Neutrophil (primary cell): ENCODE measurements around the gene TMEM214.
A peak's percentile ranks its signal among the peaks of the same experiment; 100 is the strongest.

Source experiments
- H3K27ac ChIP-seq: fragments of 200-600 bp; sonication (generic); 2 replicates; pipeline ENCODE4 v1.5.1; 2016; ENCODE audit warnings: mild to moderate bottlenecking, moderate library complexity
- H3K27me3 ChIP-seq: fragments of 200-600 bp; sonication (generic); 2 replicates; pipeline ENCODE4 v1.6.0; 2016; ENCODE audit warnings: mild to moderate bottlenecking
- H3K36me3 ChIP-seq: fragments of 200-600 bp; sonication (generic); 2 replicates; pipeline ENCODE4 v1.5.1; 2017
- H3K4me1 ChIP-seq, 2 experiments: fragments of 200-600 bp in 1 of 2; sonication (generic) in 1 of 2; 1 replicate in 1 of 2; 2 replicates in 1 of 2; pipeline versions ENCODE4 v1.5.1 to v1.6.1; 2013 to 2016; ENCODE audit warnings: low read depth in 1 of 2, low read length in 1 of 2, mild to moderate bottlenecking in 1 of 2, moderate library complexity in 1 of 2; ENCODE audit not compliant: control insufficient read depth in 1 of 2, insufficient read depth in 1 of 2
- H3K4me3 ChIP-seq, 2 experiments: fragments of 200-600 bp in 1 of 2; sonication (generic) in 1 of 2; 1 replicate in 1 of 2; 2 replicates in 1 of 2; pipeline ENCODE4 v1.5.1; 2013 to 2016; ENCODE audit warnings: low read depth in 1 of 2, low read length in 1 of 2, mild to moderate bottlenecking in 1 of 2, moderate library complexity in 1 of 2
- H3K9me3 ChIP-seq: fragments of 200-600 bp; sonication (generic); 2 replicates; pipeline ENCODE4 v1.5.1; 2016
- TF ChIP-seq, protein P1 (sequence below): fragments of 200-600 bp; sonication (generic); IDR thresholded peaks from 2 replicates; pipeline ENCODE4 v1.5.1; 2016; ENCODE audit warnings: antibody characterized with exemption

Gene TMEM214, protein sequence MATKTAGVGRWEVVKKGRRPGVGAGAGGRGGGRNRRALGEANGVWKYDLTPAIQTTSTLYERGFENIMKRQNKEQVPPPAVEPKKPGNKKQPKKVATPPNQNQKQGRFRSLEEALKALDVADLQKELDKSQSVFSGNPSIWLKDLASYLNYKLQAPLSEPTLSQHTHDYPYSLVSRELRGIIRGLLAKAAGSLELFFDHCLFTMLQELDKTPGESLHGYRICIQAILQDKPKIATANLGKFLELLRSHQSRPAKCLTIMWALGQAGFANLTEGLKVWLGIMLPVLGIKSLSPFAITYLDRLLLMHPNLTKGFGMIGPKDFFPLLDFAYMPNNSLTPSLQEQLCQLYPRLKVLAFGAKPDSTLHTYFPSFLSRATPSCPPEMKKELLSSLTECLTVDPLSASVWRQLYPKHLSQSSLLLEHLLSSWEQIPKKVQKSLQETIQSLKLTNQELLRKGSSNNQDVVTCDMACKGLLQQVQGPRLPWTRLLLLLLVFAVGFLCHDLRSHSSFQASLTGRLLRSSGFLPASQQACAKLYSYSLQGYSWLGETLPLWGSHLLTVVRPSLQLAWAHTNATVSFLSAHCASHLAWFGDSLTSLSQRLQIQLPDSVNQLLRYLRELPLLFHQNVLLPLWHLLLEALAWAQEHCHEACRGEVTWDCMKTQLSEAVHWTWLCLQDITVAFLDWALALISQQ

DNA sequence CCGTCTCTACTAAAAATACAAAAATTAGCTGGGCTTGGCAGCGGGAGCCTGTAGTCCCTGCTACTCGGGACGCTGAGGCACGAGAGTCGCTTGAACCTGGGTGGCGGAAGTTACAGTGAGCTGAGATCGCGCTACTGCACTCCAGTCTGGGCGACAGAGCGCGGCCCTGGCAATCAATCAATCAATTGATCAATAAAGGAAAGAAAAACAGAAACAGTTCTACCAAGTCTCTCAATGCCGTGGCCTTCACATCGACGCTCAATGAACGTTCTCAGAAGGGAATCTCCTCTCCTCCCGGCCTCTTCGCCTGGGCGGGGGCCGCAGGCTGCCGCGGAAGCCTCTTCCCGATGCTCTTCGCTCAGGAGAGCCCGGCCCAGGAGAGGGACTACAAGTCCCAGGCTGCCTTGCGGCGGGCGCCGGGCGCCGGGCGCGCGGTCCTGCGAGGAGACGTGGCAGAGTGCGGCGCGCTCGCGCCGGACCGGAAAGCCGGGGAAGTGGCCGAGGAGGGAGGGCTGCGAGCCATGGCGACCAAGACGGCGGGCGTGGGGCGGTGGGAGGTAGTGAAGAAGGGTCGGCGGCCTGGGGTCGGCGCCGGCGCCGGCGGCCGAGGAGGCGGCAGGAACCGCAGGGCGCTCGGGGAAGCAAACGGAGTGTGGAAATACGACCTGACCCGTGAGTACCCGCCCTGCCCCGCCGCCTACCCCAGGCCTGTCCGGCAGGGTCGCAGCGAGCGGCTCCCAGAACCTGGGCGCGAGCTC, at the start of gene TMEM214:
Gene TMEM214, plus strand, starts transcription at position 471 of the 758 bp plus-strand sequence. Its CDS starts 51 bp downstream, at position 522.
- TF ChIP-seq, protein P1, sequence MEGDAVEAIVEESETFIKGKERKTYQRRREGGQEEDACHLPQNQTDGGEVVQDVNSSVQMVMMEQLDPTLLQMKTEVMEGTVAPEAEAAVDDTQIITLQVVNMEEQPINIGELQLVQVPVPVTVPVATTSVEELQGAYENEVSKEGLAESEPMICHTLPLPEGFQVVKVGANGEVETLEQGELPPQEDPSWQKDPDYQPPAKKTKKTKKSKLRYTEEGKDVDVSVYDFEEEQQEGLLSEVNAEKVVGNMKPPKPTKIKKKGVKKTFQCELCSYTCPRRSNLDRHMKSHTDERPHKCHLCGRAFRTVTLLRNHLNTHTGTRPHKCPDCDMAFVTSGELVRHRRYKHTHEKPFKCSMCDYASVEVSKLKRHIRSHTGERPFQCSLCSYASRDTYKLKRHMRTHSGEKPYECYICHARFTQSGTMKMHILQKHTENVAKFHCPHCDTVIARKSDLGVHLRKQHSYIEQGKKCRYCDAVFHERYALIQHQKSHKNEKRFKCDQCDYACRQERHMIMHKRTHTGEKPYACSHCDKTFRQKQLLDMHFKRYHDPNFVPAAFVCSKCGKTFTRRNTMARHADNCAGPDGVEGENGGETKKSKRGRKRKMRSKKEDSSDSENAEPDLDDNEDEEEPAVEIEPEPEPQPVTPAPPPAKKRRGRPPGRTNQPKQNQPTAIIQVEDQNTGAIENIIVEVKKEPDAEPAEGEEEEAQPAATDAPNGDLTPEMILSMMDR: peak; percentile 19
- H3K27ac ChIP-seq: peak within 1 kb of the TSS; percentile 56
- peaks cover 18 to 19% of the 10 kb centered on the region in 2 experiments for H3K4me1 ChIP-seq
- H3K36me3 ChIP-seq: peaks cover 30% of the 10 kb centered on the region
- no peaks in the 10 kb centered on the region for H3K27me3 ChIP-seq
- H3K4me3 ChIP-seq: peak within 1 kb of the TSS; percentile 75 to 83
- no peaks in the 10 kb centered on the region for H3K9me3 ChIP-seq

DNA sequence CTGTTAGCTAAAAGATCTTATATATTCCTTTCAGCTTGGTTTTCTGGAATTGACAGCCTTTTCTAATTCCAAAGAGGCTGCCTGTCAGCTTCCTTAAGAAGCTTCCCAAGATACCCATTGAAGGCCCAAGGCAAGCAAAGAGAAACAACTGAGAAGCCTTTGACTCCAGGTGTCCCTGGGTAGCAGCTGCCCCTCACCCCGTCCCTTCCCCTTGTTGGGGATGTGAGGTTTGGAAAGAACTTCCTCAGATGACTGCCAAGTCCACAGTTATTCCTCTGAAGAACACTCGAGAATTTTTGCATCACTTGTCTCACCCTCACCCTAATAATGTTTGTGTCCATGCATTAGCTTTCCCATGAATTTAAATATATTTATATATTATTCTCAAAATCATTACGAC, 49.0 kb upstream of the TMEM214 start:
- H3K27me3 ChIP-seq: peaks cover 3% of the 10 kb centered on the region
- no peaks in the 10 kb centered on the region for H3K36me3 ChIP-seq
- H3K27ac ChIP-seq: no peak overlapping the region
- no peaks in the 10 kb centered on the region for H3K4me1 ChIP-seq
- TF ChIP-seq, protein P1: no peak
- no peak overlapping the region for H3K4me3 ChIP-seq
- H3K9me3 ChIP-seq: no peaks in the 10 kb centered on the region

DNA sequence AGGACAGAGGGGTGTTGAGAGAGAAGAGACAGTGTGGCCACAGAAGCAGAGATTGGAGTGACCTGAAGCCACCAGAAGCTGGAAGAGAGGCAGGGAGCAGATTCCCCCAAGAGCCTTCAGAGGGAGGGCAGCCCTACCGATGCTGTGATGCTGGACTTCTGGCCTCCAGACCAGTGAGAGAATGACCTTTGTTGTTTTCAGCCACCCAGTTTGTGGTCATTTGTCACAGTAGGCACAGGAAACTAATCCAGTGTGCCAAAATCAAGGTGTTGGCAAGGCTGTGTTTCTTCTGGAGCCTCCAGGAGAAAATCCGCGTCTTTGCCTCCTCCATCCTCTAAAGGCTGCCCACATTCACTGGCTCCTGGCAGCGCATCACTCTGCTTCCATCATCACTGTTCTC, 47.0 kb upstream of the TMEM214 start:
- Histone ChIP-seq H3K27ac (no peak overlapping the region), H3K4me1 (no peaks in the 10 kb centered on the region), H3K4me3 (no peak overlapping the region), H3K27me3 (peaks cover 21% of the 10 kb centered on the region), H3K9me3 (no peaks in the 10 kb centered on the region), H3K36me3 (no peaks in the 10 kb centered on the region)
- TF ChIP-seq, protein P1: no peak

DNA sequence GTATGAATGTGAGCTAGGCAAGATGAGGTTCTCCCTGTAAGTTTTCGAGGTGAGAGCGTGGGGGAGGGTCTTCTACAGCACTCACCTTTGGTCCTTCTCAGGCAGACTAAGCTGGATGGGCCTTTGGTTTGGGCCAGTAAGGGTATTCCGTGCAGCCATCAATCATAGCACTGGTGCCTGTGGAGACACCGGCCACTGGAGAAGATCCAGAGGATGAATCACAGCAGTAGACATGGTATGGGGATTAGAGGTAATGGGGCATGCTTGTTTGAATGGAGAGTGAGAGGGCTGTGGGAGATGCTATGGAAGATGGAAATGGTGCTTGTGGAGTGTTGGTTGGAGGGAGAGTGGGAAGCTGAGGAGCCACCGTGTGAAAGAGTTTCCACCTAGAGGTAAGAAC, 46.2 kb upstream of the TMEM214 start:
- Histone ChIP-seq H3K4me1 (no peaks in the 10 kb centered on the region), H3K9me3 (no peaks in the 10 kb centered on the region), H3K36me3 (no peaks in the 10 kb centered on the region), H3K27me3 (peaks cover 23% of the 10 kb centered on the region), H3K4me3 (no peak overlapping the region), H3K27ac (no peak overlapping the region)
- TF ChIP-seq, protein P1: no peak

DNA sequence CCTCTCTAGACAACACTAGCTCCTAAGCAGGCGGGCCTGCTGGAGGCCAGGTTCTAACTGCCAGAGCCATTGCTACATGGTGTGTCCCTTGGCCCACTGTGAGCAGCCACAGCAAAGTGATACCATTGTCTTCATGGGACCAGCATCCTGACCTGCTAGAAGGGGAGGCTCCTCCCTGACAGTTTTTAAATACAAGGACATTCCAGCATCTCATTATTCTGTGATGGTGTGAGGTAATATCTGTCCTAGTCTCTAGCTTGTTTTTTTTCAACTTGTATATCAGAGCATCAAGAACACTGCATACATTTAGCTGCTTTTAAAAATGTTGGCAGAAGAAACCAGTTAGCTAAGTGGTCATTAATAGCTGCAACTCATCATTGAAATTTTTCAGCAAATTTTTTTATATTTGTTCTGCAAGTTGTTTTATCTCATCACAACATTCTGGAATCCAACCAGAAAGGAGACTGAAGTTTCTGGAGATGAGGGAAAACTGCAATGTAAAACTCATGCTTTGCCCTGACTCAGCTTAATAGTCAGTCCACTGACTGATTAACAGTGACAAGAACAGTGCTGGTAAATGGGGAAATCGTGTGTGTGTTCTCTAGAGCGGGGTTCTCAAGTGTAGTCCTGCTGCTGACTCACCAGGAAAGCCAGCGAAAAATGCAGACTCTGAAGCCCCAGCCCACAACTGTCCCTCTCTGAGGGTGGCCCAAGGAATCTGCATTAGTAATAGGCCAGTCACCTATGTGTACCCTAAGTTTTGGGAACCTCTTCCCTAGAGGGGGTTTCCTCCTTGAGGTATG, 44.5 kb upstream of the TMEM214 start:
- Histone ChIP-seq H3K36me3 (no peaks in the 10 kb centered on the region), H3K4me3 (no peak overlapping the region), H3K4me1 (no peaks in the 10 kb centered on the region), H3K27ac (no peak overlapping the region), H3K27me3 (peaks cover 23% of the 10 kb centered on the region), H3K9me3 (no peaks in the 10 kb centered on the region)
- TF ChIP-seq, protein P1: no peak
